ENCODE results near the gene RYR1.

Gene RYR1

GRCh38 chr19:38615007-38615581 is 181.6 kb downstream of the RYR1 start:
- Histone ChIP-seq H3K36me3 (replicated peaks) (no peaks in the 10 kb centered on the region), H3K4me3 (ENCODE audit: low read depth, low read length) (no peak overlapping the region), H3K27ac (no peak overlapping the region), H3K27me3 (replicated peaks) (no peaks in the 10 kb centered on the region)
- no peak for TF ChIP-seq CTCF (IDR thresholded peaks at IDR 0.05; ENCODE audit: low read depth, low read length, missing control alignments)
- DNase-seq = no peak
- in situ Hi-C loops (cut with HindIII; ENCODE audit: low pct_ligation_motif_present, low sequenced_read_pairs) = no loop called here

- no peak overlapping the region for H3K4me3 ChIP-seq (ENCODE audit: low read depth, low read length)
- no peak for DNase-seq
- no peak overlapping the region for H3K27ac ChIP-seq
These were observed 182.8 kb downstream of the RYR1 start for GRCh38 chr19:38616265-38616664.

GRCh38 chr19:38617283-38617763 is 183.8 kb downstream of the RYR1 start:
- TF ChIP-seq CTCF (IDR thresholded peaks at IDR 0.05; ENCODE audit: low read depth, low read length, missing control alignments) = no peak
- Histone ChIP-seq H3K4me3 (ENCODE audit: low read depth, low read length) (no peak overlapping the region), H3K27ac (no peak overlapping the region), H3K36me3 (replicated peaks) (peaks cover 10% of the 10 kb centered on the region), H3K27me3 (replicated peaks) (no peaks in the 10 kb centered on the region)
- no peak for DNase-seq
- in situ Hi-C loops (cut with HindIII; ENCODE audit: low pct_ligation_motif_present, low sequenced_read_pairs) = no loop called here

More at GRCh38 chr19:38616265-38616664, 182.8 kb downstream of the RYR1 start:
- peaks cover 4% of the 10 kb centered on the region for H3K36me3 ChIP-seq (replicated peaks)
- in situ Hi-C loops (cut with HindIII; ENCODE audit: low pct_ligation_motif_present, low sequenced_read_pairs) = no loop called here
- H3K27me3 ChIP-seq (replicated peaks) = no peaks in the 10 kb centered on the region
- no peak for TF ChIP-seq CTCF (IDR thresholded peaks at IDR 0.05; ENCODE audit: low read depth, low read length, missing control alignments)

GRCh38 chr19:38617764-38618589 is 184.5 kb downstream of the RYR1 start, which contains the start of gene MAP4K1:
MAP4K1 (minus strand) TSS chr19:38617953; CDS start chr19:38617895, 58 bp downstream.
- Histone ChIP-seq H3K27ac (peak within 1 kb of the TSS; percentile 38), H3K27me3 (replicated peaks) (no peaks in the 10 kb centered on the region), H3K4me3 (ENCODE audit: low read depth, low read length) (peak within 1 kb of the TSS; percentile 99), H3K36me3 (replicated peaks) (peaks cover 16% of the 10 kb centered on the region)
- TF ChIP-seq CTCF (IDR thresholded peaks at IDR 0.05; ENCODE audit: low read depth, low read length, missing control alignments) = no peak
- in situ Hi-C loops (cut with HindIII; ENCODE audit: low pct_ligation_motif_present, low sequenced_read_pairs) = no loop called here
- no peak for DNase-seq

GRCh38 chr19:38618590-38619360 is 185.3 kb downstream of the RYR1 start, which contains the start of gene EIF3K:
EIF3K (plus strand) TSS chr19:38619188; CDS start chr19:38619269, 81 bp downstream.
- in situ Hi-C loops (cut with HindIII; ENCODE audit: low pct_ligation_motif_present, low sequenced_read_pairs) = no loop called here
- TF ChIP-seq CTCF (IDR thresholded peaks at IDR 0.05; ENCODE audit: low read depth, low read length, missing control alignments) = no peak
- H3K27ac ChIP-seq = peak within 1 kb of the TSS; percentile 64
- DNase-seq = peak; percentile 98
- H3K4me3 ChIP-seq (ENCODE audit: low read depth, low read length) = peak within 1 kb of the TSS; percentile 99
- peaks cover 21% of the 10 kb centered on the region for H3K36me3 ChIP-seq (replicated peaks)
- H3K27me3 ChIP-seq (replicated peaks) = no peaks in the 10 kb centered on the region

Data from brain microvascular endothelial cell (primary cell).